ENCODE measurements around the gene SECTM1. TPM values are rescaled to one million over a fixed set of nuclear protein-coding genes. Genes with fewer than 3 reads are reported as not detected.
A peak's percentile ranks its signal among the peaks of the same experiment; 100 is the strongest.

Gene SECTM1
- total RNA-seq, 1 donor from 2014 or later = 0.27 TPM

GRCh38 chr17:82275326-82275725 lies 58.2 kb downstream of the SECTM1 start:
- H3K9ac ChIP-seq (ENCODE audit: low read length) = no peak overlapping the region
- Mint-ChIP-seq H3K27me3 (ENCODE audit: low read depth, unreplicated experiment) (no peaks in the 10 kb centered on the region), H3K9me3 (ENCODE audit: unreplicated experiment) (no peaks in the 10 kb centered on the region), H3K36me3 (ENCODE audit: low read depth, unreplicated experiment) (peaks cover 17% of the 10 kb centered on the region), H3K27ac (ENCODE audit: unreplicated experiment) (no peak overlapping the region), H3K4me3 (ENCODE audit: unreplicated experiment) (peak overlapping the region; percentile 68), H3K4me1 (ENCODE audit: low read depth, unreplicated experiment) (peaks cover 9% of the 10 kb centered on the region)
- FAIRE-seq (no peak), DNase-seq (ENCODE audit: low read depth) (no peak)
- peaks cover 13% of the 10 kb centered on the region for H3K4me1 ChIP-seq (ENCODE audit: insufficient read depth, low read length)
- H3K36me3 ChIP-seq (ENCODE audit: insufficient read depth, low read length) = peaks cover 6% of the 10 kb centered on the region
- no peak for TF ChIP-seq EZH2 (IDR thresholded peaks at IDR 0.05; ENCODE audit: insufficient read depth, low read length)
- TF ChIP-seq, protein P1, sequence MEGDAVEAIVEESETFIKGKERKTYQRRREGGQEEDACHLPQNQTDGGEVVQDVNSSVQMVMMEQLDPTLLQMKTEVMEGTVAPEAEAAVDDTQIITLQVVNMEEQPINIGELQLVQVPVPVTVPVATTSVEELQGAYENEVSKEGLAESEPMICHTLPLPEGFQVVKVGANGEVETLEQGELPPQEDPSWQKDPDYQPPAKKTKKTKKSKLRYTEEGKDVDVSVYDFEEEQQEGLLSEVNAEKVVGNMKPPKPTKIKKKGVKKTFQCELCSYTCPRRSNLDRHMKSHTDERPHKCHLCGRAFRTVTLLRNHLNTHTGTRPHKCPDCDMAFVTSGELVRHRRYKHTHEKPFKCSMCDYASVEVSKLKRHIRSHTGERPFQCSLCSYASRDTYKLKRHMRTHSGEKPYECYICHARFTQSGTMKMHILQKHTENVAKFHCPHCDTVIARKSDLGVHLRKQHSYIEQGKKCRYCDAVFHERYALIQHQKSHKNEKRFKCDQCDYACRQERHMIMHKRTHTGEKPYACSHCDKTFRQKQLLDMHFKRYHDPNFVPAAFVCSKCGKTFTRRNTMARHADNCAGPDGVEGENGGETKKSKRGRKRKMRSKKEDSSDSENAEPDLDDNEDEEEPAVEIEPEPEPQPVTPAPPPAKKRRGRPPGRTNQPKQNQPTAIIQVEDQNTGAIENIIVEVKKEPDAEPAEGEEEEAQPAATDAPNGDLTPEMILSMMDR (IDR thresholded peaks at IDR 0.05; ENCODE audit: insufficient read depth, low read depth, low read length) = no peak
- no peak overlapping the region for H2AFZ ChIP-seq (ENCODE audit: low read depth, low read length)
- no peak overlapping the region for H3K4me2 ChIP-seq (ENCODE audit: low read length)
- H3K4me3 ChIP-seq (ENCODE audit: insufficient read depth, low read depth, low read length) = no peak overlapping the region
- H3K27me3 ChIP-seq (ENCODE audit: insufficient read depth, low read length) = no peaks in the 10 kb centered on the region
- H3K27ac ChIP-seq (ENCODE audit: low read depth, low read length) = no peak overlapping the region
- H4K20me1 ChIP-seq (ENCODE audit: insufficient read depth, low read length) = peaks cover 23% of the 10 kb centered on the region
- H3K79me2 ChIP-seq (ENCODE audit: insufficient read depth, low read length) = peaks cover 29% of the 10 kb centered on the region
- no peaks in the 10 kb centered on the region for H3K9me3 ChIP-seq (ENCODE audit: insufficient read depth, low read depth, low read length)

DNA sequence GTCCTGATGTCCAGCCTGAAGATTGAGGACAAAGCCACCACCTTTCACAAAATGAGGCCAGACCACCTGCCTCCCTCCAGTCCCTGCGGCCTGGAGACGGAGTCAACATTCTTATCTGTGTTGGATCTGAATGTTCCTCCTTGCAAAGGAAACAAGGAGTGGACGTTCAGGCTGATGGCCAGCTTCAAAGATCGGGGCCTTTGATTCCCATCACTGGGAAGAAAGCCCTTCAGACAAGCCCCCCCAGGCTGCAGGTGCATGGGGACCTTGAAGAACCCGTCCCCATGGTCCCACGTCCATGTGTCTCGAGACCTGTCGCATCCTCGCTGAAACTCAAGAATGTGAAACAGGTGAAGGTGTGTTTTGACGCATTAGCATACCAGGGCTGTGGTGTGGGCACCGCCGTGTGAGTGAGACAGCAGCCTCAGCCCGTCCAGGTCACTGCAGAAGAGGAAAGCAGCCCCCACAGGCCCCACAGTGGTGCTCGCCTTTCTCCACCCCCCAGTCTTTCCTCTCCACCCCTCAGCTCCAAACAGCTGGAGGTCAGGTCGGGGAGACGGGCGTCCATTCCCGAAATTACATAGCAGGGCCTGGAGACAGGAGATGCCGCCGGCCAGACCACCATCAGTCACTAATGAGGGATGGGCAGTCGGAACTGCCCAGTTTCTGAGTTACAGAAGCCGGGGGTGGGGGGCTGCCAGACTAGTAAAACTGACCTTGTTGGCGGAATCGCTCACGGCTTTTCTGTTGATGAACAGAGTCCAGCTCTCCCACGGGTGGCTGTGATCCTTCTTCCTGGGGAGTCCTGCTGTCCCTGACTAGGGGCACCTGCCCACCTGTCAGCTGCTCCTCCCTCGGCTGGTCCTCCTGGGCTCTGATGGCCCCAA lies 59.2 kb downstream of the SECTM1 start:
- H3K4me1 ChIP-seq (ENCODE audit: insufficient read depth, low read length) = peaks cover 15% of the 10 kb centered on the region
- peaks cover 6% of the 10 kb centered on the region for H3K36me3 ChIP-seq (ENCODE audit: insufficient read depth, low read length)
- no peak for DNase-seq (ENCODE audit: low read depth)
- peak overlapping the region; percentile 89 for H3K4me2 ChIP-seq (ENCODE audit: low read length)
- peaks cover 38% of the 10 kb centered on the region for H3K79me2 ChIP-seq (ENCODE audit: insufficient read depth, low read length)
- H3K9me3 ChIP-seq (ENCODE audit: insufficient read depth, low read depth, low read length) = no peaks in the 10 kb centered on the region
- H3K27me3 Mint-ChIP-seq (ENCODE audit: low read depth, unreplicated experiment) = no peaks in the 10 kb centered on the region
- no peaks in the 10 kb centered on the region for H3K27me3 ChIP-seq (ENCODE audit: insufficient read depth, low read length)
- H3K9ac ChIP-seq (ENCODE audit: low read length) = peak overlapping the region; percentile 90
- H3K27ac Mint-ChIP-seq (ENCODE audit: unreplicated experiment) = no peak overlapping the region
- H2AFZ ChIP-seq (ENCODE audit: low read depth, low read length) = peak overlapping the region; percentile 95
- H3K4me1 Mint-ChIP-seq (ENCODE audit: low read depth, unreplicated experiment) = peaks cover 15% of the 10 kb centered on the region
- peak overlapping the region; percentile 63 for H3K4me3 ChIP-seq (ENCODE audit: insufficient read depth, low read depth, low read length)
- H3K9me3 Mint-ChIP-seq (ENCODE audit: unreplicated experiment) = no peaks in the 10 kb centered on the region
- peaks cover 19% of the 10 kb centered on the region for H3K36me3 Mint-ChIP-seq (ENCODE audit: low read depth, unreplicated experiment)
- no peak overlapping the region for H3K27ac ChIP-seq (ENCODE audit: low read depth, low read length)
- H4K20me1 ChIP-seq (ENCODE audit: insufficient read depth, low read length) = peaks cover 32% of the 10 kb centered on the region
- no peak for TF ChIP-seq EZH2 (IDR thresholded peaks at IDR 0.05; ENCODE audit: insufficient read depth, low read length)
- TF ChIP-seq, protein P1 (IDR thresholded peaks at IDR 0.05; ENCODE audit: insufficient read depth, low read depth, low read length) = no peak
- H3K4me3 Mint-ChIP-seq (ENCODE audit: unreplicated experiment) = peak overlapping the region; percentile 71
- no peak for FAIRE-seq
